ENCODE results near the gene DYRK1B.
"Not testable (repeated sequence)": the region's sequence is repeated elsewhere in the genome, so short reads cannot be mapped to it uniquely, and the experiment has no call there.

Gene DYRK1B

DNA sequence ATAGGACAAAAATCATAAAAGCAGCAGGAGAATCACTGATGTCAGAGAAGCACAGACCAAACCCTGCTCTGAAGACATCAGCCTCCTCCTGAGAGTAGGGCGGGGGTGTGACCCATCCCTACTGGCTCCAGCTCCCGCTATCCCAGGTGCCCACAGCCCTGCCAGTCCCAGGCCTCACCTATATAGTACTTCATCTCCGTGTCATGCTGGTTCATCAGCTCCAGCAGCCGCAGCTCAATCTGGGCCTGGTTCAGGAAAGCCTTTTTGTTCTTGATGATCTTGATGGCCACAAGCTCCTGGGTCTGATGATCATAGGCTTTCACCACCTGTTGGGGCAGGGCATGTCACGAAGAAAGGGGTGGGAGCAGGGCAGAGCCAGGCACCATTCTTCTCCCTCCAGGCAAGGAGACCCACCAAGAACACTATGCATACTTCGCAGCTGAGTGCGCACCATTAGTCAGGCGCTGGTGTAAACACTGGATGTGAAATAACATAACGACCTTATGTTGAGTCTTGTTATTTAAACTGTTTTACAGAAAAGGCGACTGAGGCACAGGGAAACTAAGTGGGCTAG, 4.2 kb downstream of the DYRK1B start:
- DNase-seq = no peak

DNA sequence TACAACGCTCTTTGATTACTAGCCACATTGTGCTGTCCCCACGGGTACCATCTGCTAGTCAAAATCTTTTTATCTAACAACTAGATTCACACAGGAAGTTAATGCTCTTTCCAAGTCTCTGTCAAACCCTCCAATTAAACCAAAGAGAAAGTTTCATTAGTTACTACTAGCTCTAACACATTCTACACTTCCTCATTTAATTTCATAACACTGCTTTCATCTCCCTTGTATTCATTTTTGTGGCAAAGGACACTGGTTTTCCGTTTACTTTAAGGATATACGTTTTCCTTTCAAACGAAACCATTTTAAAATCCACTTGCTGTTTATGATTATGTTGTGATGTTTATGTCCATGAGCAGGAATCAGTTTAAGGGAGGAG, 5.3 kb downstream of the DYRK1B start:
- DNase-seq = no peak

DNA sequence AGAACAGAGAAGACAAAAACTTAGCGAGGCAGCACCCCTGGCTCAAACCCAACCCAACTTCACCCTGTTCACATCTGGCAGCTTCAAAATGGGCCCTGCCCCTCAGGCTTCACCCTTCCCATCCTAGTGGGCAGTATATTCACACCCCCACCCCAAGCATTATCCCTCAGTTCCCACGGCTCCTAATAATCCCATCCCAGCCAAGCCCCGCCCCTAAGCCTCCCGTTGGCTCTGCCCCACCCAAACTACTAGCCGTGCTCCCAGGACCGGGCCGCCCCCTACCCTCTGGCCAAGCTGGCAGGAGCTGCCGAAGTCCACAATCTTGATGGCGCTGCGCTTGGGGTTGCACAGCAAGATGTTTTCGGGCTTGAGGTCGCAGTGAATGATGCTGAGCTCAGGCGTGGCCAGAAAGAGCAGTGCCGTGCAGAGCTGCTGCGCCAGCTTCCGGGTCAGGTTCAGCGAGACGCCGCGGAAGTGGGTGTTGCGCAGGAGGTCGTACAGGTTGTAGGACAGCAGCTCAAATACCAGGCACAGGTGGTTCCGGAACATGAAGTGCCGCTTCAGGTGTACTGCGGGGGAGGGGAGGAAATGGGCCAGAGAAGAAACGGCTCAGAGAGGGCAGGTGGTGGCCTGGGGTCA, 5.8 kb downstream of the DYRK1B start:
- DNase-seq = no peak

DNA sequence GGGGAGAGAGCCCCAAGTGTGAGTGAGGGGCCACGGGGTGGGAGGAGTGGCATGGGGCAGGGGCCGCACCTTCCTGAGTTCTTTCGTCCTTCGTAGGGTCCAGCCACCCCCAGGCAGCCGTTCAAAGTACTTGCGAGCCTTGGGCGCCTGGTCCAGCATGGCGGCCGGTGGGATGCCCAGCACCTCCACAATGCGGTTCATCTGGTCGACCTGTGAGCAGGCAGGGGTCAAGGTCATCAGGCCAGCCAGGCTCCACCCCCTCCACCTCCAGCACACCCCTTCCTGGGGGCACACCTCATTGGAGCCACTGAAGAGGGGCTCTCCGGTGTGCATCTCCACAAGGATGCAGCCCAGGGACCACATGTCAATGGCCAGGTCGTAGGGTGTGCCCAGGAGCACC, 6.7 kb downstream of the DYRK1B start:
- no peak for DNase-seq

DNA sequence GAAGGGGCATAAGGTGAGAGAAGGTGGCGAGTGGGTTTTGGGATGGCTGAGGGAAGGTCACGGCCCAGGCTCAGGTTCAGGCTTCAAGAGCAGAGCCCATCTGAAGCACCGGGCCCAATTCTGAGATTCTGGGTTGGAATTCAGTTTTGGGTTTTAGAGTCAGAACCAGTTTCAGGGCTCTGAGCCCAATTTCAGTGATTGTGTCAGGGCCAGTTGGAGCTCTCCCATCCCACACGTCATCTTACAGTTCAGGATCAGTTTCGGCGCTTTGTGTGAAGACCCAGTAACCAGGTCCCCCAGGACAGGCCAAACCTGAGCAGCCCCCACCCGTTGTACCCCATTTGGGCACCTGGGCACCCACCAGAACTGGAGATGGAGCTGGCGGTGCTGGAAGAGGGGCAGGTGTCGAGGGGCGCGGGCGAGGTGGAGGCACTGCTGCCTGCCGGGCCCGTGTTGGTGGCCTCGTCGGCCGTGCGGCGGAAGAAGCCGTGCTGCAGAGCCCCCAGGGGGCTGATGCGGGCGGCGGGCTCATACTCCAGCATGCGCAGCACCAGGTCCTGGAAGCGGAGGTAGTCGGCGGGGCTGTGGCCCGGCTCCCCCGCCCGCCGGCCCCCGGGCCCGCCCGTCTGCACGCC, 7.5 kb downstream of the DYRK1B start:
- DNase-seq = no peak

DNA sequence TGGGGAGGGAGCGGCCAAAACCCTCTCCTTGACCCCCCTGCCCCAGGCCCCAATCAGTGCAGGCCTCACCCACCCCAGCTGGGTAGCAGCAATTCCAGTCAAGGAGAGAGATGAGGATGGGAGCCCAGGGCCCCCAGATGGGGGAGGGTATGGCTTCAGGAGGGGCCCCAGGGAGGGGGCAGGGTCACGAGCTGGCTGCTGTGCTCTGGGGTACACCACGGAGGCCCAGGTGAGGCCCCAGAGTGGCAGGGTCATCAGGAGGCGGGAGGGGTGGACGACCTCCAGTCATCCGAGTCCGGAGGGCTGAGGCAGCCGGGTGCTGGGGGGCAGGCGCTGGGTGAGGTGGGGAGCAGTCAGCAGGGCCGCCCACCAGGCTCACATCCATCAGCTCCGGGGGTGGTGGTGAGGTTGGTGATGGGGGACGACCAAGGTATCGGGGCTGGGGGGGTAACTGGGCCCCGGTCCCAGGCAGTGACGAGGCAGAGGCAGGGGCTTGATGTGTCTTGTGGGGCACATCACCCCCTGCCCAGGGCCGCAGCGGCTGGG, 8.4 kb downstream of the DYRK1B start:
- DNase-seq = no peak

DNA sequence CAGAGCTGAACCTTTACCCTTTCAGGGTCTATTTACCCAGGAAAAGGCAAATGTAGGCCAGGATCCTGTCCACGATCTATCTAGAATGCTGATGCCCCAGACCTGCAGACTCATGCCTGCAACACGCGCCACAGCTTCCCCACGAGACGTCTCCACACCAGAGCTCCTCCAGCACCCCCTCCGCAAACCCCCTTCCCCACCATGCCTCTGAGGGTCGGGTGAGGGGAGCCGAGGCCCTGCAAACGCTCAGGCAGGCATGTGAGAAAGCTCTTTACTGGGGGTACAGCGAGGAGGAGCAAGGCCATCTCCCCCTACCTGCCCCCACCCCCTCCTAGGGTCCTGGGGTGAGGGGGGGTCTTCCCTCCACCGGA, 8.9 kb downstream of the DYRK1B start:
- no peak for DNase-seq

DNA sequence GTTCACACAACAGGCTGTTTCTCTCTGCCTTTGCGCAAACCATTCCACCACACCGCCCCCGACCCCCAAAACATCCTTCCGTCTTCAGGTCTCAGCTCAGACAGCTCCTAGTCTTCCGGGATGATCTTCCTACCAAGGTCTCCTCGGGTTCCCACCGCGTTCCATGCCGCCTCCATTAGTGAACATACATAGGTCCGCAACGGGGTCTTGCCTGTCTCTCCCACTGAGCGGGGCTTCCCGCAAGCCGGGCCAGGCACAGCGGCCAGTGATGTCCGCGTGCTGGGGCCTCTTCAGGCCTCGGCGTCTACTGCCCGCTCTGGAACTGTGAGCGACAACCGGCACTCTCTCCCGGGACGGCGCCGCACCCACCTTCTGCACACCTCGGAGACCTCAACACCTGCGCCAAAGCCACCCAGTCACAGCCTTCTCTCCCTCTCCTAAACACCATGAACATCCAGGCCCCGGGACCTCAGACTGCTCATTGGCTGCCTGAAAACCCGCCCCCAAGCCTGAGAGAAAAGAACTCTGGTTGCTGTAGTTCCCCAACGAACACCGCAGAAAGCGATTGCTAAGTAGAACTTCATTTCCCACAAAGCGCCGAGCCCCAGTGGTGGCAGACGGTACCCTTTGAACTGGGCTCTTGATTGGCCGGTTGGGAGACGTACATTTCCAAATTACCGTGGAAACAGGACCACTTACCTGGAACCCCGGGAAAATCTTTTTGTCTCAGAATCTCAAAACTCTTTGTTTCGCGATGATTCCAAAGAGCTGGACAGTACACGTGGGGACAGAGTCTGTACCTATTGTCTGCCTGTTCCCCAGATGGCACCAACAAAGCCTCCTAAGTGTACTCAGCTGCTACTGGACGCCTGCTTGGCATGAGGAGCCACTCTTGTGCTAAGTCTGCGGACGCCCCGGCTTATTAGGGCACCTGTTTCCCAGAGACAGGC, 9.5 kb downstream of the DYRK1B start:
- DNase-seq = peak; percentile 87

DNA sequence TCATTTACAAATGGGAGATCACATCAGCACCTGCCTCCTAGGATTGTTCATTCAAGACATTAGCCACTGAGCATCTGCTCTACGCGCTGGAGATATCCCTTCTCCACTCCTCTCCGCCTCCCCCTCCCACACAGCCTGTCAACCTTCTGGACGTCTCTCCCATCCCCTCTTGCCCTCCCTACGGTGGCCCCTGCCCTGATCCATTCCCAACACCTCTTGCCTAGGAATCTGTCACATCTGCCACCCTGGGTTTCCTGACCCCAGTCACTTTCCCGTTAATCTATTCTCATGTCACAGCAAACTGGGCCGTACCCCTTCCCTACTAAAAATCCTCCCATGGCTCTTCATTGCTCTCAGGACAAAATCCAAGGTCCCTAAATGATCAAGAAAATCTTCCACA, 10.3 kb downstream of the DYRK1B start:
- no peak for DNase-seq

DNA sequence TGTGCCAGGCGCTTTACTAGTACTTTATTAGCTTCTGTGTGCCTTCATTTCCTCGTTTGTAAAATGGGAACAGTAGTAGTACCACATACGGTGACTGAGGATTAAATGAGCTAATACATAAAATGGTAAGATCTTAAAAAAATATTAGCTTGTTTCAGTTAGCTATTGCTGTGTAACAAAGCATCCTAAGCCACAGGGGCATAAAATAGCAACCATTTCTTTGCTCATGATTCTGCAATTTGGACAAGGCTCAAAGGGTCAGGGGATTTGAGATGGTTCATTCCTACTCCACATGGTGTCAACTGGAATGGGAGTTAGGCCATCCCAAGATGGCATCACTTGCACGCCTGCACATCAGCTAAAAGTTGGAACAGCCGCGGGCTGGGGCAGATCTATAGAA, 13.3 kb downstream of the DYRK1B start:
- DNase-seq = no peak

DNA sequence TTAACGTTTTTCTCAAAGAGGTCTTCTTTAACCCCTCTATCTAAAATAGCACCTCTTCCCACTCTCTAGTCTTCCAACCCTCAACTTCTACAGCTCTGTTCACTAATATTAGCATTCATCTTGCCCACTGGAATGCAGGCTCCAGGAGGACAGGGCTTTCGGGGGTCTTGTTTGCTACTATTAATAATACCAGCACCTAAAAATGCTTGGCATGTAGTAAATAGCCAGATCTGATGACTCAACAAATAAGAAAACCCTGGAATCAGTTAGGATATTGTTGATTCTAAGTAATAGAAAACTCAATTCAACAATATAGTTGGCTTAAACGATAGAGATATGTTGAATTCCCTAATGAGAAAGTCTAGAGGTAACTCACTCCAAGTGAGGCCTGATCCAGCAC, 14.2 kb downstream of the DYRK1B start:
- DNase-seq = no peak

DNA sequence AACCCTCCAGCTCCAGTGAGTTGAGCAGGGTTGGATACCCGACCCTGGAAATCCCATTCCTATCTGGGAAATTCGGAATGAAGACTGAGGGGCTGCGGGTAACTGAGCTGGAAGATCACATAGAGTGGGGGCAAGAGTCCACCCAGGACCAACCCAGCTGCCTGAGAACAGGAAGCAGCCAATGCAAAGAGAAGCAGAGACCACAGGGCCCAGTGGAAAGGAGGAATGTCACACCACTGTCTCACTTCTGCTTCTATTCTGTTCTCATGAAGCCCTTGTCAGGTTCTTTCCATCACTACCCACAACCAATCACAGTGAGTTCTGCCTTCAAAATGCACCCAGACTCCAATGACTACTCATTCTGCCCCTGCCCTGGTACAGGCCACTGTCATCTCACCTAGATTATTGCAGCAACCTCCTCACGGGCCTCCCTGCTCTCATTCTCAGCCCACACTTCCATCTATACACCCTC, 15.3 kb downstream of the DYRK1B start:
- DNase-seq = no peak

DNA sequence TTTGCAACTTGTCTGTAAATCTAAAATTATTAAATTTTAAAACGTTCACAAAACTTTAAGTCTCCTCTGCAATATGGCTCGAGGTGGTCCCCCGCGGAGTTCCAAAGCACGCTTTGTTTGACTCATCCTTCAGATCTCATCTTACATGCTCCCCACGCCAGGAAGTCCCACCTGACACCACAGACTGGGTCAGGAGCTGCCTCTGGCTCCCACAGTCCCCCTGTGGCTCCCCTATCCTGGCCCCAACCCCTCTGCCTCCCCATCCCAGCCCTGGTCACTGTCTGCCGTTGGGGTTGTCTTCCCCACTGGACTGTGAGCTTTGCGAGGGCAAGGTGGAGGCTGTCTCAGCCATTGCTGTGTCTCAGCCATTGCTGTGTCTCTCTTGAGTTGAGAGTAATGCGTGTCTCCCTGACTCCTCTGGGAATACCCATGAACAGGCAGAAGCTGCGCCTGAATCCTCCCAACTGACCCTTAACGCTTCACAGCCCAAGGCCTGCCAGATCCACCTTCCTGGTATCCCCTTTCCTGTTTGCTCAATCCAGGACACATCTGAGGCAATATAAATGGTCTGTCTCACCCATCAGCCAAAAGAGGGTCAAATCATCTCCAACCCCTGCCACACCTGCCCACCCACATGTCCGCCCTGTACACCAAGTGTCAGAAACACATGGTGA, 15.9 kb downstream of the DYRK1B start:
- no peak for DNase-seq

DNA sequence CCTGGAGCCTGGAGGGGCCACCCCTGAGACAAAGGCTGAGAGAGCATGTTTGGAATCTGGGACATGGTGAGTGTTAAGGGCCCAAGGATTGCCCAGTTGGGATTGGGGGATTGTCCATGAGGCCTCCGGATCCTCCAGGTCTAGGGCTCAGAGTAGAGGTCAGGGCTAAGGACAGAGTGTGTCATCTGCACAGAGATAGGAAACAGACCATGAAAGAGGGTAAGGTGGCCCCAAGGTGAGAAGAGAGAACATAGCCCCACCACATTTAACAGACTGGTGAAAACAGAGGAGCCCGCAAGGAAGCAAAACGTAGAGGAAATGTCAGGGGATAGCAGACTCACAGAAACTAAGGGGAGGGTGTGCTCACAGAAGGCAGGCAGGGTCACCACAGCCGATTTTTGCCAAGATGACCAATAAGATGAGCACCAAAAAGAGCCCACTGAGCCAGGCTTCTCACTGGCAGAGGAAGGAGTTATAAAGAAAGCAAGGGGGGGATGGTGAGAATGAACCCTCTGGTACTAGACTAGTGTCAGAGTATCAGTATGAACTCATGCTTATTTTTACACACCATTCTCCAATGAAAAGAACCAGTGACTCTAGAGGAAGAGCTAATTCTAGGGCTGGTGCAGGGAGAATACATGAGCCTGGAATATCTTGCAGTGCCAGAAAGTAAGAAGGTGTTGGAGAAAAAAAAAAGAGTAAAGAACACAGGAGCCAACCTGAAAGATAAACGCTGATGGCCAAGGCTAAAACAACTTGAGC, 17.5 kb downstream of the DYRK1B start:
- no peak for DNase-seq

DNA sequence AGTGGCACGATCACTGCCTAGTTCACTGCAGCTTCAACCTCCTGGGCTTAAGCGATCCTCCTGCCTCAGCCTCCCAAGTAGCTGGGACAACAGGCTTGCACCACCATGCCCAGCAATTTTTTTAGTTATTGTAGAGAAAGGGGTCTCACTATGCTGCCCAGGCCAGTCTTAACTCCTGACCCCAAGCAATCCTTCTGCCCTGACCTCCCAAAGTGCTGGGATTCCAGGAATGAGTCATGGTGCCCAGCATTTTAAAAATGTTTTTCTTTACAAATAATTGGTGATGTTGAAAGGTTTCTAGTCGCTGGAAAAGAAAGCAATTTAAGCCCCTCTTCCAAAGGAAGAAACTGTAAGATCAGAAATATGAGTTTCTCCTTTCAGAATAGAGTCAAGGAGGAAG, 19.4 kb downstream of the DYRK1B start:
- DNase-seq = no peak

DNA sequence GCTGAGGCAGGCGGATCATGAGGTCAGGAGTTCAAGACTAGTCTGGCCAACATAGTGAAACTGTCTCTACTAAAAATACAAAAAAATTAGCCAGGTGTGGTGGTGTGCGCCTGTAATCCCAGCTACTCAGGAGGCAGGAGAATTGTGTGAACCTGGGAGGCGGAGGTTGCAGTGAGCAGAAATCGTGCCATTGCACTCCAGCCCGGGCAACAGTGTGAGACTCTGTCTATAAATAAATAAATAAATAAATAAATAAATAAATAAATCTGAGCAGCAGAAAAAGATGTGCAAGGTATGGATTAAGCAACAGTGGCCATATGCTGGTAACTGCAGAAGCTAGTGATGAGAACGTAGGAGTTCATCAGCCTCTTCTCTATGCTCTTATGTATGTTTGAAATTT, 19.9 kb downstream of the DYRK1B start:
- not testable (repeated sequence) for DNase-seq

DNA sequence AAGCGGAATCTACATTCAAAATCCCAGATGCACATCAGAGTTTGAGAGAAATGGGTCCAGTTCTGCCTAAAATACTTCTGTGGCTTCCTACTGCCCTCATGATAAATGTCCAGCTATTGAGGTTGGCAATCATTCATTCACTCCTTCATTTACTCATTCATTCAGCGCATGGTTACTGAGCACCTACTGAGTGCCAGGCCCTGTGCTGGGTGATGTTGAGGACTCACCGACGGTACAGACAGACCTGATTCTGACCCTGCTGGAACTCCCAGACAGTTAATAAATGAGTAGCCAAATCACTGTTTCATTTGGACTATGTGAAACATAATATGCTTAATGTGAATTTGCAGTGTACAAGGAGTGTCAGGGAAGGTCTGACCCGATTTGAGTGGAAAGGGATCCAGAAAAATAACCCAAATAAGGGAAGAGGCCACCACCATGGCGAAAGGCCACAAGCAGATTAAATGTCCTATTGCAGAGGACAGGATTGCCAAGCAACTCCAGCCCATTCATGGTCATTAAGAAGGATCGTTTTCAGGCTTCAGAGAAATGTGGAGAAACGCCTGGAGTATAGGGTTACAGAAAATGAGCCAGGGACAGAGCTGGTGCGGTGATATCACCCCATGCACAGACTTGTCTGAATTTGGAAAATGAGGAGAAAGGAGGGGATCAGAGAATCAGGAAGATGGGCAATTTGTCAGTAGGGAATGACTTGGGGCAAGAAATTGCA, 20.5 kb downstream of the DYRK1B start:
- DNase-seq = no peak

DNA sequence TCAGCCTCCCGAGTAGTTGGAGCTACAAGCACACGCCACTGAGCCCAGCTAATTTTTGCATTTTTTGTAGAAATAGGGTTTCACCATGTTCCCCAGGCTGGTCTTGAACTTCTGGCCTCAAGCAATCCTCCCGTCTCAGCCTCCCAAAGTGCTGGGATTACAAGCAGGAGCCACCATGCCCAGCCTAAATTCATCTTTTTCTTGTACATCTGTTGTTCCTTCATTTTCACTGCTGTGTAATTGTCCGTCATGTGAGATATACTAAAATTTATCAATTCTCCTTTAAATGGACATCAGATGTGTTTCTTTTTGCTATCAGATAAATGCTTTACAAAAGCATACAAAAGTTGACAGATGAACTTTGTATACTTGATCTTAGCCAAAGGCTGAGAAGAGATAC, 22.9 kb downstream of the DYRK1B start:
- DNase-seq = no peak

DNA sequence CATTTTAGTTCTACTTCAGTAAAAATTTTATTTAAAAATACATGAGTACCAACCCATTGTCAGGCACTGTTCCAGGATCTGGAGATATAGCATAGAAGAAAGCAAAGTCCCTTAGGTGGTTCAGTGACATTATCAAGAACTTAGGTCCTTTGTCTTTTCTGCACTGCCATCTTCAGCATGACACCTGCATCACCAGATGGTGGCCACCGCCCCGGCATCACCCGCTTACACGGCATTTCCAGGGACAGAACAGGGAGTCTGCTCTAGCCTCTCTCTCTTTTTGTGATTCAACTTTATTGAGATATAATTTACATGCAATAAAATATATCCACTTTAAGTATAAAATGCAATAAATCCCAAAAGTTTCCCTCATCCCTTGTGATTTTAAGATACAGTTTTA, 23.5 kb downstream of the DYRK1B start:
- no peak for DNase-seq

DNA sequence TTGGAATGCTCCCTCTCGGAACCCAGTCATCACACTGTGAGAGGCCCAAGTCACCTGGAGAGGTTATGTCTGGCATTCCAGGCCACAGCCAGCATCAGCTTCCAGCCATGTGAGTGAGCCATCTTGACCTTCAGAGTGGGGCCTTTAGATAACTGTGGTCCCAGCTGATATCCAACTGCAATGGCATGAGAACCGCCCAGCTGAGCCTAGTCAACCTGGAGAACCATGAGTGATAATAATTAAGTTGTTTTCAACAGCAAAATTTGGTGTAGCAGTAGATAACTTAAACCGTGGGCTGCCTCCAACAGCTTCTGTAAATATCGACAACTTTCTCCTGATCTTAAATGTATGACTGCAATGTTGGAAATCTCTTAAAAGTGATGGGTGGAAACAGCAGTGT, 24.6 kb downstream of the DYRK1B start:
- no peak for DNase-seq

DNA sequence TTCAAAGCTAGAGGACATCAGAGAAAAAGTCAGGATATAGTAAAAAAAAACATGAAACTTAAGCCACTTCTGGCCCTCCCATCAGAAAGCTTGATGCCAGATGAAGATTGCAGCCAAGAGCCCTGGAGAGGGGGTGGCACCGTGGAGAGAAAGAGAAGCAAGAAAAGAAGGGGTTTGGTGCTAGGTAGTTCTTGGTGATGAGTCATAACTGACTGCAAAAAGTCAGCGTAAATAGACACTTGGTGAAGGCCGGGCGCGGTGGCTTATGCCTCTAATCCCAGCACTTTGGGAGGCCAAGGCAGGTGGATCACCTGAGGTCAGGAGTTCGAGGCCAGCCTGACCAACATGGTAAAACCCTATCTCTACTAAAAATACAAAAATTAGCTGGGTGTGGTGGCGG, 25.3 kb downstream of the DYRK1B start:
- DNase-seq = not testable (repeated sequence)
